H1 (cell line): Measurements from ENCODE around the gene OAS3. TPM values are rescaled to one million over a fixed set of nuclear protein-coding genes. Genes with fewer than 3 reads are reported as not detected.

ENCODE experiments used
- CTCF ChIA-PET: fragments of 300-600 bp; sonication (Branson Sonifier 250); formaldehyde crosslinking; loops from one replicate; lab custom pipeline; 2021; ENCODE audit not compliant: partially characterized antibody; lab: Charles Lee
- POLR2A ChIA-PET: fragments of 300-600 bp; sonication (Branson Sonifier 250); formaldehyde crosslinking; loops from one replicate; lab custom pipeline; 2021; ENCODE audit warnings: inconsistent platforms; ENCODE audit not compliant: partially characterized antibody; lab: Charles Lee
- DNase-seq, 2 experiments: peaks; one replicate each; pipeline versions ENCODE4 v3.0.0 to v3.0.0-alpha.2; 2010 to 2022; ENCODE audit warnings: low spot score in 2 of 2, low read depth in 1 of 2, mixed read lengths in 1 of 2
- FAIRE-seq: peaks from 2 replicates; lab custom pipeline; 2011; peaks lifted over from hg19 to GRCh38; lab: Jason Lieb, UNC
- H2AFZ ChIP-seq: 2 replicates; pipeline ENCODE4 v1.8.1; 2012; ENCODE audit warnings: low read length, inconsistent platforms
- H2AK5ac ChIP-seq: 2 replicates; pipeline ENCODE4 v1.6.1; 2013; ENCODE audit warnings: low read depth, low read length
- H2BK120ac ChIP-seq: replicated peaks from 2 replicates; pipeline ENCODE3; 2013; ENCODE audit warnings: low read depth, low read length, inconsistent platforms
- H2BK12ac ChIP-seq: 2 replicates; pipeline ENCODE4 v1.6.1; 2013; ENCODE audit warnings: low read depth, low read length
- H2BK15ac ChIP-seq: 2 replicates; pipeline ENCODE4 v1.6.1; 2013; ENCODE audit warnings: low read length
- H2BK20ac ChIP-seq: 2 replicates; pipeline ENCODE4 v1.6.1; 2013; ENCODE audit warnings: low read length
- H2BK5ac ChIP-seq: 2 replicates; pipeline ENCODE4 v1.6.1; 2013; ENCODE audit warnings: low read depth, low read length
- H3K14ac ChIP-seq: 2 replicates; pipeline ENCODE4 v1.6.1; 2013; ENCODE audit warnings: inconsistent platforms; ENCODE audit not compliant: insufficient read length
- H3K18ac ChIP-seq: 2 replicates; pipeline ENCODE4 v1.6.1; 2013; ENCODE audit warnings: low read length; ENCODE audit errors: extremely low read depth
- H3K23ac ChIP-seq: 2 replicates; pipeline ENCODE4 v1.6.1; 2013; ENCODE audit warnings: inconsistent platforms; ENCODE audit not compliant: insufficient read length
- H3K23me2 ChIP-seq: 2 replicates; pipeline ENCODE4 v1.6.1; 2013; ENCODE audit warnings: low read depth, low read length
- H3K27ac ChIP-seq: 2 replicates; pipeline ENCODE4 v1.6.1; 2011; ENCODE audit warnings: low read depth, low read length, inconsistent platforms
- H3K27me3 ChIP-seq, 4 experiments: replicated peaks in 1 of 4; 1 replicate in 1 of 4; 2 replicates in 3 of 4; pipeline versions ENCODE4 v1.6.1 to v1.8.1; 2011 to 2013; ENCODE audit warnings: low read length in 3 of 4, mild to moderate bottlenecking in 3 of 4, inconsistent platforms in 2 of 4, mixed read lengths in 2 of 4, moderate library complexity in 1 of 4; ENCODE audit not compliant: control insufficient read depth in 3 of 4, insufficient read depth in 3 of 4; ENCODE audit errors: extremely low read depth in 1 of 4
- H3K36me3 ChIP-seq, 4 experiments: 2 replicates each; pipeline versions ENCODE4 v1.6.1 to v1.8.1; 2011 to 2013; ENCODE audit warnings: mild to moderate bottlenecking in 4 of 4, low read length in 3 of 4, moderate library complexity in 2 of 4, control low read depth in 1 of 4, inconsistent platforms in 1 of 4; ENCODE audit not compliant: insufficient read depth in 4 of 4, control insufficient read depth in 2 of 4
- H3K4ac ChIP-seq: replicated peaks from 2 replicates; pipeline ENCODE3; 2013; ENCODE audit warnings: low read length, low read depth, mixed read lengths, inconsistent platforms; ENCODE audit not compliant: insufficient read length
- H3K4me1 ChIP-seq, 4 experiments: replicated peaks in 1 of 4; 1 replicate in 1 of 4; 2 replicates in 3 of 4; pipeline versions ENCODE4 v1.6.1 to v1.8.1; 2011 to 2013; ENCODE audit warnings: low read length in 3 of 4, inconsistent platforms in 2 of 4, mixed read lengths in 1 of 4; ENCODE audit not compliant: insufficient read depth in 4 of 4, control insufficient read depth in 3 of 4
- H3K4me2 ChIP-seq, 2 experiments: 2 replicates each; pipeline versions ENCODE4 v1.6.1 to v1.8.1; 2011 to 2013; ENCODE audit warnings: low read depth in 2 of 2, low read length in 2 of 2, control low read depth in 1 of 2, inconsistent platforms in 1 of 2, mild to moderate bottlenecking in 1 of 2; ENCODE audit not compliant: insufficient read depth in 1 of 2
- H3K4me3 ChIP-seq, 4 experiments: fragments of 200-600, 300-600 bp in 1 of 4; sonication (generic), shearing (Covaris generic), sonication (Bioruptor Twin) in 1 of 4; 2 replicates each; pipeline versions ENCODE4 v1.5.1 to v1.8.1; 2011 to 2016; ENCODE audit warnings: low read length in 4 of 4, low read depth in 3 of 4, control low read depth in 2 of 4, inconsistent platforms in 2 of 4, mild to moderate bottlenecking in 2 of 4, mixed read lengths in 1 of 4, moderate library complexity in 1 of 4; ENCODE audit not compliant: insufficient read depth in 2 of 4; ENCODE audit errors: extremely low read depth in 1 of 4
- H3K56ac ChIP-seq: replicated peaks from 2 replicates; pipeline ENCODE3; 2013; ENCODE audit warnings: low read depth, mild to moderate bottlenecking, mixed read lengths, low read length, inconsistent platforms; ENCODE audit not compliant: insufficient read length
- H3K79me1 ChIP-seq: 2 replicates; pipeline ENCODE4 v1.6.1; 2013; ENCODE audit warnings: low read depth, low read length, control low read depth
- H3K79me2 ChIP-seq, 2 experiments: 2 replicates each; pipeline versions ENCODE4 v1.6.1 to v1.8.1; 2012 to 2013; ENCODE audit warnings: low read length in 2 of 2, mild to moderate bottlenecking in 2 of 2, inconsistent platforms in 1 of 2; ENCODE audit not compliant: insufficient read depth in 2 of 2, control insufficient read depth in 1 of 2
- H3K9ac ChIP-seq, 4 experiments: replicated peaks in 1 of 4; 1 replicate in 1 of 4; 2 replicates in 3 of 4; pipeline versions ENCODE4 v1.6.1 to v1.8.1; 2011 to 2013; ENCODE audit warnings: low read depth in 3 of 4, low read length in 3 of 4, control low read depth in 2 of 4, mild to moderate bottlenecking in 2 of 4, moderate library complexity in 2 of 4, inconsistent platforms in 1 of 4; ENCODE audit errors: extremely low read depth in 1 of 4
- H3K9me3 ChIP-seq, 2 experiments: 2 replicates each; pipeline versions ENCODE4 v1.6.1 to v1.8.1; 2012 to 2013; ENCODE audit warnings: mild to moderate bottlenecking in 2 of 2, moderate library complexity in 2 of 2, control low read depth in 1 of 2, inconsistent platforms in 1 of 2, low read depth in 1 of 2, low read length in 1 of 2, mixed read lengths in 1 of 2; ENCODE audit not compliant: insufficient read depth in 2 of 2
- H4K20me1 ChIP-seq, 2 experiments: replicated peaks in 1 of 2; 2 replicates each; pipeline versions ENCODE3 to v1.8.1; 2011 to 2013; ENCODE audit warnings: inconsistent platforms in 2 of 2, low read length in 2 of 2, mild to moderate bottlenecking in 1 of 2; ENCODE audit not compliant: insufficient read depth in 2 of 2, control insufficient read depth in 1 of 2
- H4K5ac ChIP-seq: 2 replicates; pipeline ENCODE4 v1.6.1; 2013; ENCODE audit warnings: low read length, low read depth, mixed read lengths, inconsistent platforms; ENCODE audit not compliant: insufficient read length
- H4K8ac ChIP-seq: 2 replicates; pipeline ENCODE4 v1.8.0; 2013; ENCODE audit warnings: mild to moderate bottlenecking, moderate library complexity, low read length, inconsistent platforms; ENCODE audit not compliant: insufficient read depth; ENCODE audit errors: extremely low read depth
- H4K91ac ChIP-seq: replicated peaks from 2 replicates; pipeline ENCODE3; 2013; ENCODE audit warnings: low read length, mixed read lengths, inconsistent platforms; ENCODE audit not compliant: insufficient read length
- E2F6 ChIP-seq: IDR thresholded peaks from 2 replicates; pipeline ENCODE4 v1.6.1; 2012; ENCODE audit warnings: inconsistent platforms
- EZH2 ChIP-seq: fragments of 200-600 bp; sonication (generic); IDR thresholded peaks from 2 replicates; pipeline ENCODE4 v1.7.1; 2012; ENCODE audit warnings: low read depth, mild to moderate bottlenecking, moderate library complexity, low read length, inconsistent platforms; ENCODE audit not compliant: severe bottlenecking
- FOSL1 ChIP-seq: IDR thresholded peaks from 2 replicates; pipeline ENCODE4 v1.6.1; 2011; ENCODE audit warnings: mild to moderate bottlenecking, low read depth, low read length, moderate library complexity; ENCODE audit not compliant: insufficient read depth
- JUN ChIP-seq: IDR thresholded peaks from 2 replicates; pipeline ENCODE4 v1.6.1; 2011; ENCODE audit warnings: low read depth, mild to moderate bottlenecking, improper control_type of control experiment, low read length
- JUND ChIP-seq: IDR thresholded peaks from 2 replicates; pipeline ENCODE4 v1.6.1; 2011; ENCODE audit warnings: mild to moderate bottlenecking, improper control_type of control experiment, low read length
- KDM4A ChIP-seq: IDR thresholded peaks from one replicate; pipeline ENCODE4 v1.7.1; 2012; ENCODE audit warnings: low read depth, mild to moderate bottlenecking, moderate library complexity, low read length, inconsistent platforms; ENCODE audit not compliant: severe bottlenecking
- POLR2AphosphoS5 ChIP-seq: IDR thresholded peaks from 2 replicates; pipeline ENCODE4 v1.6.1; 2011; ENCODE audit warnings: low read depth, low read length
- RFX5 ChIP-seq: IDR thresholded peaks from 2 replicates; pipeline ENCODE4 v1.6.1; 2011; ENCODE audit warnings: low read depth, low read length, improper control_type of control experiment, borderline replicate concordance
- SIN3A ChIP-seq, 2 experiments: IDR thresholded peaks in 1 of 2; conservative IDR thresholded peaks in 1 of 2; 2 replicates each; pipeline ENCODE4 v1.6.1; 2011 to 2012; ENCODE audit warnings: low read length in 2 of 2, improper control_type of control experiment in 1 of 2, low read depth in 1 of 2, mild to moderate bottlenecking in 1 of 2
- SIX5 ChIP-seq: IDR thresholded peaks from 2 replicates; pipeline ENCODE4 v1.6.1; 2011; ENCODE audit warnings: mild to moderate bottlenecking, low read depth, low read length
- SP1 ChIP-seq: IDR thresholded peaks from 2 replicates; pipeline ENCODE4 v1.6.1; 2011; ENCODE audit warnings: low read depth, low read length
- SUZ12 ChIP-seq: fragments of 200-600 bp; sonication (generic); IDR thresholded peaks from 2 replicates; pipeline ENCODE4 v1.6.1; 2012; ENCODE audit warnings: mild to moderate bottlenecking, inconsistent platforms, low read length, moderate library complexity, mixed read lengths
- TAF7 ChIP-seq: optimal IDR thresholded peaks from 2 replicates; pipeline ENCODE3; 2011; ENCODE audit warnings: low read depth, mild to moderate bottlenecking, inconsistent platforms, low read length, moderate library complexity, borderline replicate concordance
- TEAD4 ChIP-seq: IDR thresholded peaks from 2 replicates; pipeline ENCODE4 v1.6.1; 2012; ENCODE audit warnings: low read depth, low read length, inconsistent platforms, mixed read lengths
- ZNF274 ChIP-seq: IDR thresholded peaks from 2 replicates; pipeline ENCODE4 v1.7.0; 2012; ENCODE audit warnings: low read length, borderline replicate concordance; ENCODE audit errors: extremely low read depth
- polyA plus RNA-seq, 7 experiments: library from polyadenylated mRNA; depleted of rRNA in 3 of 7; stranded (reverse) in 5 of 7; unstranded in 2 of 7; fragments of >200 nt in 5 of 7; fragments of 200-250 nt in 2 of 7; gene quantifications; 1 replicate in 5 of 7; 2 replicates in 1 of 7; 4 replicates in 1 of 7; pipeline versions ENCODE4 v1.2.1 to v1.2.3, GENCODE V29; 2011 to 2013; ENCODE audit warnings: missing spikeins in 2 of 7, mixed read lengths in 2 of 7
- total RNA-seq: library from RNA; stranded (reverse); fragmentation: NEBNext Ultra II Directional; extraction: Animal tissue kit (Norgen Biotek cat#: 25700); gene quantifications from 2 replicates; pipeline ENCODE4 v1.2.1, GENCODE V29; 2021

OAS3 gene
- total and polyA plus RNA-seq, 2 of the 8 experiments (the other 6 are each of a cell fraction or from before 2014, with no cell fraction given), result 0.73 to 3.7 TPM

GRCh38 chr12:112894128-112894527 is 44.1 kb upstream of the OAS3 start:
- CTCF ChIA-PET, result no interaction called here
- H2BK12ac ChIP-seq, result no peak overlapping the region
- no peak overlapping the region for H2AK5ac ChIP-seq
- no peak for TF ChIP-seq RFX5
- TF ChIP-seq EZH2, result no peak
- no peak for TF ChIP-seq FOSL1
- TF ChIP-seq SIX5, result no peak
- TF ChIP-seq SP1, result no peak
- no peak for TF ChIP-seq TEAD4
- TF ChIP-seq POLR2AphosphoS5, result no peak
- TF ChIP-seq JUND, result no peak
- no peak for TF ChIP-seq ZNF274
- TF ChIP-seq JUN, result no peak
- TF ChIP-seq SUZ12, result no peak
- no peak for TF ChIP-seq SIN3A (conservative IDR thresholded peaks at IDR 0.05 in 1 of 2, IDR thresholded peaks at IDR 0.05 in 1 of 2; ENCODE audit: low read depth in 1 of 2, low read length in 2 of 2)
- no peak for TF ChIP-seq TAF7
- TF ChIP-seq E2F6, result no peak
- no peak for TF ChIP-seq KDM4A

More at GRCh38 chr12:112894128-112894527, 44.1 kb upstream of the OAS3 start:
- Histone ChIP-seq H3K27ac (no peak overlapping the region), H4K91ac (no peak overlapping the region), H3K4me3 (no peak overlapping the region), H3K36me3 (no peaks in the 10 kb centered on the region; a peak in 2 of 8 replicates), H3K79me2 (no peaks in the 10 kb centered on the region), H2BK120ac (no peak overlapping the region), H4K20me1 (no peaks in the 10 kb centered on the region), H3K14ac (no peak overlapping the region), H3K23ac (no peak overlapping the region), H2AFZ (no peak overlapping the region), H4K8ac (no peak overlapping the region), H3K9ac (no peak overlapping the region), H3K4ac (no peak overlapping the region), H3K9me3 (no peaks in the 10 kb centered on the region), H3K4me1 (peaks cover 0 to 2% (median 0%) of the 10 kb centered on the region in 4 experiments; a peak in 1 of 7 replicates), H3K23me2 (no peaks in the 10 kb centered on the region), H2BK5ac (no peak overlapping the region), H3K4me2 (no peak overlapping the region), H4K5ac (no peak overlapping the region), H3K79me1 (no peaks in the 10 kb centered on the region), H2BK20ac (no peak overlapping the region), H3K27me3 (no peaks in the 10 kb centered on the region), H2BK15ac (no peak overlapping the region), H3K56ac (no peak overlapping the region), H3K18ac (no peak overlapping the region)
- POLR2A ChIA-PET, result no interaction called here
- FAIRE-seq, result no peak
- no peak for DNase-seq
